ENCODE measurements around the gene WWOX.

DNA sequence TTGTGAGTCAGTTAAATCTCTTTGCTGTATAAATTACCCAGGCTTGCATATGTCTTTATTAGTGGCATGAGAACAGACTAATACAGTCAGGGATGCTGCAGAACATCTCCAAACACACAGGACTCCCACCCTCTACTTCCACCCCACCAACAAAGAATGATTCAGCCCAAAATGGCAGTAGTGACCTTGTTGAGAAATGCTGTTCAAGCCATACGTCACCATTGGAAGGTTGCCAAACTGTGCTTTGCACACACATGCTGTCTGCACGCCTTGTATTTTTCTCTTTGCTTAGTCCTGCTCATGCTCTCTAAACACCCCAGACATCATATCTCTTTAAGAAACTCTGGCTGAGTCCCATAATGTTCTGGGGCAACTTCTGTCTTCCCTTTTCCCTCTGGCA, 589.6 kb downstream of the WWOX start:
- TF ChIP-seq ZFP30 (CRISPR knock-in tag; IDR thresholded peaks at IDR 0.05) (no peak), TCF4 (CRISPR knock-in tag; IDR thresholded peaks at IDR 0.05; ENCODE audit: borderline replicate concordance) (no peak), ZNF70 (CRISPR knock-in tag; IDR thresholded peaks at IDR 0.05) (no peak), PATZ1 (CRISPR knock-in tag; IDR thresholded peaks at IDR 0.05; ENCODE audit: borderline replicate concordance) (no peak), ARNTL (CRISPR knock-in tag; IDR thresholded peaks at IDR 0.05; ENCODE audit: borderline replicate concordance, low read depth) (no peak), ZNF8 (CRISPR knock-in tag; IDR thresholded peaks at IDR 0.05) (no peak), ISL1 (CRISPR knock-in tag; IDR thresholded peaks at IDR 0.05) (no peak), ZC3H10 (CRISPR knock-in tag; IDR thresholded peaks at IDR 0.05) (no peak), ZNF565 (CRISPR knock-in tag; conservative IDR thresholded peaks at IDR 0.05; ENCODE audit: low read depth) (no peak)
- TF ChIP-seq, protein P1, sequence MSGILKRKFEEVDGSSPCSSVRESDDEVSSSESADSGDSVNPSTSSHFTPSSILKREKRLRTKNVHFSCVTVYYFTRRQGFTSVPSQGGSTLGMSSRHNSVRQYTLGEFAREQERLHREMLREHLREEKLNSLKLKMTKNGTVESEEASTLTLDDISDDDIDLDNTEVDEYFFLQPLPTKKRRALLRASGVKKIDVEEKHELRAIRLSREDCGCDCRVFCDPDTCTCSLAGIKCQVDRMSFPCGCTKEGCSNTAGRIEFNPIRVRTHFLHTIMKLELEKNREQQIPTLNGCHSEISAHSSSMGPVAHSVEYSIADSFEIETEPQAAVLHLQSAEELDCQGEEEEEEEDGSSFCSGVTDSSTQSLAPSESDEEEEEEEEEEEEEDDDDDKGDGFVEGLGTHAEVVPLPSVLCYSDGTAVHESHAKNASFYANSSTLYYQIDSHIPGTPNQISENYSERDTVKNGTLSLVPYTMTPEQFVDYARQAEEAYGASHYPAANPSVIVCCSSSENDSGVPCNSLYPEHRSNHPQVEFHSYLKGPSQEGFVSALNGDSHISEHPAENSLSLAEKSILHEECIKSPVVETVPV (CRISPR knock-in tag; IDR thresholded peaks at IDR 0.05), result no peak
- TF ChIP-seq, protein P2, sequence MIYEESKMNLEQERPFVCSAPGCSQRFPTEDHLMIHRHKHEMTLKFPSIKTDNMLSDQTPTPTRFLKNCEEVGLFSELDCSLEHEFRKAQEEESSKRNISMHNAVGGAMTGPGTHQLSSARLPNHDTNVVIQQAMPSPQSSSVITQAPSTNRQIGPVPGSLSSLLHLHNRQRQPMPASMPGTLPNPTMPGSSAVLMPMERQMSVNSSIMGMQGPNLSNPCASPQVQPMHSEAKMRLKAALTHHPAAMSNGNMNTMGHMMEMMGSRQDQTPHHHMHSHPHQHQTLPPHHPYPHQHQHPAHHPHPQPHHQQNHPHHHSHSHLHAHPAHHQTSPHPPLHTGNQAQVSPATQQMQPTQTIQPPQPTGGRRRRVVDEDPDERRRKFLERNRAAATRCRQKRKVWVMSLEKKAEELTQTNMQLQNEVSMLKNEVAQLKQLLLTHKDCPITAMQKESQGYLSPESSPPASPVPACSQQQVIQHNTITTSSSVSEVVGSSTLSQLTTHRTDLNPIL (CRISPR knock-in tag; IDR thresholded peaks at IDR 0.05; ENCODE audit: low read depth), result no peak

Data from SK-N-SH treated with all-trans-retinoic acid at 6 μM for 48 hours (cell line).